GM19240 (cell line): ENCODE data around the gene PSMA5.
"Not testable (repeated sequence)": the region's sequence is repeated elsewhere in the genome, so short reads cannot be mapped to it uniquely, and the experiment has no call there.

Source experiments
- DNase-seq: peaks from one replicate; pipeline ENCODE4 v3.0.0; 2011; ENCODE audit warnings: low spot score; ENCODE audit not compliant: insufficient read length

Gene PSMA5

DNA sequence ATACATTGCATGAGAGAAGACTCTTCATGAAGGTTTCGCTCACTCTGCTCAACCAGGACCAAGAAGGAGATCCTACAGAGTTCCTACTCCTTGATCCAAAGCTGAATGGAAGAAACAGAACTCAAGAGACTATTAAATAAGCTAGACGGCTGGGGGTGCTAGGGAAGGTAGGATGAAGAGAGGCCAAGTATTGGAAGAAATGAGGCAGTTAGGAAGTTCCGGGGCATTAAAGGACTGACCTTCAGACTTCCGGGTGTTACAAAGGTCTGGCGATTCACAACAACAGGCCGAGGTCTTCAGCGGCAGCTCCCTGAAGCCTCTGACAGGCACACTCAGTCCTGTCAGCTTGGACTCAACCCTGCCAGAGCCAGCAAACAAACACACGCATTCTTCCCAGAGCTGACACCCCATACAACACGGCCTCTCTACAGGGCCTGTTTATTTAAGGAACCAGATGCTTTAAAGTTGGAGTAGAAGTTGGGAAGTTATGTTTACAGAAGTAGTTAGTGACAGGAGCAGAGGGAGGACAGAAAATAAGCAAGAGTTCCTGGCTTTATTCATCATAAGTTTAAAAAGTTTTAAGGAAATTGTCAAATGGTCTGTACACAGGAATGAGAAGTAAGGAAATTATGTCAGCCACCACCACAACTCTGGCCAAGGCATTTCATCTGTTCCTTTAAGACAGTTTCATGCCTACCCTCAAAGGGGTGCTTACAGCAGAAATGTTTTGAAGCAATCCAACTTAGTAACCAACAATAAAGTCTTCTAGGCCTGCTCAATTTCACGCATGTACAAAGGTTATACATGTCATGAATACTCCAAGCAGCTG lies 33.2 kb downstream of the PSMA5 start:
- no peak for DNase-seq

DNA sequence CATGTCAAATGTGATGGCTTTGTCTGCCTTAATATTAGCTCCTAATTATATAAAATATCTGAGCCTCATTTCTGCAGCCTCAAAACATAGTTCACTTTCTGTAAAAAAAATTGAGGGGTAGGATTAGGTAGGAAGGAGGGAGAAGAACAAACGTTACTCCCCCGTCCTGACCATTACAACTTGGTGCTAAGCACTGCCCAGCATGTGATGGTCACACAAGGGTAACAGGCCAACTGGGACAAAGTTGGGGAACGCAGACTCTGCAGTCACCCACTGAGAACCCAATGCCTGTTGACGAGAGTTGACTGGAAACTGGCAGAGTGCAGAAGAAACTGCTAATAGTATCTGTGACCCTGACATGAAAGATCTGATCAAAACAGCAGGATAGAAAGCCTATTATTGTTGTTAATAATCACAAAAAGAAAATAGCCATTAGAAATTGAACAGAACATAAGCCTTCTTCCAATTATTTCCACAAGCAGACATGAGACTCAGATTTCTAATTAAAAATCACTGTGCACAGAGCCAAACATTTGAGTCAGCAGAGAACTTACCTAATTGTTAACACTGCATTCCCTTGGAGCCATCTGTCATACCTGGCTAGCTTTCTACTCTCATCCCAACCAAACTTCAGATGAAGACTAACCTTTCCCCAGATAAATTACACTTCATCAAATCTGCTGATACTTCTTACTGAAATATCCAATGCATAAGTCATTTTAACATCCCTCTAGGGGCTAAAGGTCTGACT lies 34.0 kb downstream of the PSMA5 start:
- no peak for DNase-seq

DNA sequence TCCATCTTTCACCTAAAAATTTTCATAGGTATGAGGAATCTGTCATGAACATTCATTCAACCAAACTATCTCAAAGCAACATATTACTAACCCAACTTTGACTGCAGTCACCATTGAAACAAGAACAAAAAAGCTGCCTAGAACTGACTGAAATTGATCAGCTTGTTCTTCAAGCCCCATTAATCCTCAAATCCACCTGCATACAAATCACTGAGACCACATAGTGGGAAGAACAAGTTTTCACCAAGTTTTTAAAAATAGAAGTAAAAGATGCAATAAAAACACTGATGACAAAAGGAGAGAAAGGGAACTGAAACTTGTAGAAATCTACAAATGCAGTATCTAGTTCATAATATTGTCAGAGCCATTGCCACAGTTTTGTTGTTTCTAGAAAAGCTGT lies 34.6 kb downstream of the PSMA5 start:
- no peak for DNase-seq

DNA sequence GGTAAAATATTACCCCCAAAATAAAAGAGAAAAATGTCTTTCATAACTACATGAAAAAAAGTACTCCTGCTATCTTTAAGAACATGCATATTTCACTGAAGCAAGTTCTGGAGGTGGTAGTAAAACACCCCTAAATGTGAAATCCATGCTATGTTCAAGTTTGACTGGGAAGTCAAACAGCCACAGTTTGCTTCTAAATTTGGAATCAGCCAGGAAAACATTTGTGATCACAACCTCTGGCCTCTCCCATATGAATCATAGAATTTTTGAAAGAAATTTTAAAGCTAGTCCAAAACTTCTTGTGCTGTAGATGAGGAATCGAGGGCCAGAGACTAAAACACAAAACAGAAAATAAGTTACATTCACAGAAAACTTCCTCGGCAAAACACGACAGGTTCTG lies 35.1 kb downstream of the PSMA5 start:
- no peak for DNase-seq

DNA sequence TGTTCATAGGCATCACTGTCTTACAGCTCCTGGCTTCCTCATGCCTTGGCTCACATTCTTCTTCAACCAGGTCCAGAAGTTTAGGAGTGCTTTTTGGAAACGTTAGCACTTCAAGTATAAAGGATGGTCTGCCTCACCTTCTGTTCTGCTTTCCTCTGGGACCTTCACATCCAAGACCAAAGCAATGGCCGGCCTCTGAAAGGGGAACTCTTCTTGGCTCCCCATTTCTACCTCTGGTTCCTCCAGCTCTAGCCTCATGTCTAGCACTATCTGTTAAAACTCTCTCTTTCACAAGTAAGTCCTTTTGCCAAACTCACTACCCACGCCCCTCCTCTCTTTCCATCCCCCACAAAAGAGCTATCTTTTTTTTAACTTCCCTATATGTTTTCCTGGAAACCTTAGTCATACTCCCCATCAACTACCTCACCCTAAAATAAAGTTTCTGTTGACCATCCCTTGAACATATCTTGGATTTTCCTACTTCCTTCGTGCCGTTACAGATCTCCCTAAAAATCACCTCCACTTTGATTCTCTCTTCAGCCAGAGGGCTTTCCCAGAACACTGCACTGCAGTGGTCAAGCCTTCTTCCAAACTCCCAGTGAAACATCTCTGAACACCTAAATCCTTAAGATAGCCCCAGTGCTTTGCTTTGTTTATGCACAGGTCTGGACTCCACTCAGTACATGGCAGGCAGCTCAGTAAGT lies 36.5 kb downstream of the PSMA5 start:
- no peak for DNase-seq

DNA sequence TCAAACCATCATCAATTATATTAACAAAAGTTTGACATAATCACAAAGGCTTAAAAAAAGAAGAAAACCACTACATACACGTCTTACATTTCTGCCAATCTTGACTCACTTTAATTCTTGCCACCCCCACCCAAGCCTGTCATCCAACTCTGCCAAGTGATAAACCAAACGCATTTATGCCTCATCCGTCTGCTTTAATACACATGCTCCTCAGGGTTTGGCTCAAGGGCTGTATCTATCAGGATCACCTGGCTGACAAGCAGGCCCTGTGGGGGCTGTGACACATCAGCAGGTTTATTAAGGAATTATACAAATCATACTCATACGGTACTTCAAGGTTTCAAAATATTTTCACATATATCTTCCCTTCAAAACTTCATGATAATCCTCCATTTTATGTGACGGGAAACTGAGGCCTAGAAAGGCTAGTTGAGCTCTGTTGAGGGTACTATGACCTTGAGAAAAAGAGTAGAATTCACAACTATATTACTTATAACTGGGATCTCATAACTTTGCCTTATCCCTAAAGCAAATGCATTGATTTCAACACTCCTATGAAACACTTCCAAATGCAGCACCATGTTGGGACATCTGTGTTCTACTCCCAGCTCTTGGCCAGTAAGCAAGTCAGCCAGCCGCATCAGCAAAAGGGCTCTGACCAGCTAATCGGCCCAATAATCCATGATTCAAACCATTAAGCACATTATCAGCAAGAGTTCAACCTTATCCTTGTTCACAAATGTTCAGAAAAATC lies 37.2 kb downstream of the PSMA5 start:
- no peak for DNase-seq

DNA sequence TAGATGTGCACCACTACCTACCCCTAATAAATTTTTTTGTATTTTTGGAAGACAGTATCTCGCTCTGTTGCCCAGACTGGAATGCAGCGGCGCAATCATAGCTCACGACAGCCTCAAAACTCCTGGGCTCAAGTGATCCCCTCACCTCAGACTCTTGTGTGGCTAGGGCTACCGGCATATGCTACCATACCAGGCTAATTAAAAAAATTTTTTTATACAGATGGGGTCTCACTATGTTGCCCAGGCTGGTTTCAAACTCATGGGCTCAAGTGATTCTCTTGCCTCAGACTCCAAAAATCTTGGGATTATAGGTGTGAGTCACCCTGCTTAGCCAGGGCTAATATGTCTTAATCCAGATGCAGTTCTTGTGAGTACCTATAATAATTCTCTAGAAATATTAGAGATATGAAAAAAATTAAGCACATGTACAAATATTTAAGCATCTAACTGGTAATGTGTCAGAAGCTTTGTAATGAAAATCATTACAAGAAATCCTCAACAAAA lies 38.0 kb downstream of the PSMA5 start:
- DNase-seq, result no peak

DNA sequence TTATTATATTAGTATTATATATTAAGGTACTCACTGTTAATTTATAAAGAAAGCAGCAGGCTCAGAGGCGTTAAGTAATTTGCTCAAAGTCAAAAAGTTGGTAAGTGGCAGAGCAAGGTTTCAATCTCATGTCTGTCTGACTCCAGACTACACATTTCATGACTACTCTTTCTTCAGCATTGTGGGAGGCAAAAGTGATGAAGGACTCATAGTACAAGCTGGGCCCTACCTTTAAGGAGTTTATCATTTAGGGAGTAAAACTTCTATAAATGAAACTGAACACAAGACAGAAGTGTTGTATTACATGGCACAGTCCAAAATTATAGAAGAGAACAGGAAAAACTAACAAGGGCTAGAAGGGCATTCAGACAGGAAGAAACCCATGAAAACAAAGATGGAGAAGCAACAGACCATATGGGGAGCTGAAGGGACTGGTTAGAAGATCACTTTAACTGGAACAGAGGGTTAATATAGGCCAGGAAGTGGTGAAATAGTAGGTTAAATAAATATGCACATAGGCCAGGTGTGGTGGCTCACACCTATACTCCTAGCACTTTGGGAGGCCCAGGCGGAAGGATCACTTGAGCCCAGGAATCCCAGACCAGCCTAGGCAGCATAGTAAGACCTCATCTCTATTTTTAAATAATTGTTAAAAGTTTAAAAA lies 40.1 kb downstream of the PSMA5 start:
- no peak for DNase-seq

DNA sequence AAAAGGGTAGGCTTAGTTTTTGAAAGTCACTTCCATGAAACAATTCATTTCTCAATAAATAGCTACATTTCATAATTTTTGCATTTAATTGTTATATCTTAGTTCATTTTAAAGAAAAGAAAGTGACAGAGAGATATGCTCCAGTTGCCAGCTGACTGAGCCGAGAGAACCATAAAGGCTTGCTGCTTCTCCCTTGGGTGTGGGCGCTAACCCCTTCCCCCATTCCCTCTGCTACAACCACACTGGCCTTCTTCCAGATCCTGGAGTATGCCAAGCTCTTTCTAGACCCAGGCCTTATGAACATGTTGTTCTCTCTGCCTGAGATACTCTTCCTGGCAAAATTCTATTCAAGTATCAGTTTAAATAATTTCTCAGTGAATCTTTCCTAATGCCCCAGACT lies 40.8 kb downstream of the PSMA5 start:
- DNase-seq, result no peak

DNA sequence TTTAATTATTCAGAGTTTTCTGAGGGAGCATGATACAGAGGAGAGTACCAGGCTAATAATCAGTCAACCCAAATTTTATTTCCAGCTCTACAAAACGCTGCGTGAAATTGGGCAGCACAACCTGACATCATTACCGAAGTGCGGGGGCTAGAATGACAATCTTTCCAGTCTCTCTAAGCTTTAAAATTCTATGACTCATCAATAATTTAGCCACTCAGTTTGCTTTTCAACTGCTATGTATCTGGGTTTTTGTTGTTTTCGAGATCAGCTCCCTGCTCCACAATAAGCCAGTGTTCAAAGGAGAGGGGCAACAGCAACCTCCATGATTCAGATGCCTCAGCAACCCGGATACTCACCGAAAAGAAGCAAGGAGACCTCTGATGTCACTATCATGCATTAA lies 42.4 kb downstream of the PSMA5 start:
- no peak for DNase-seq

DNA sequence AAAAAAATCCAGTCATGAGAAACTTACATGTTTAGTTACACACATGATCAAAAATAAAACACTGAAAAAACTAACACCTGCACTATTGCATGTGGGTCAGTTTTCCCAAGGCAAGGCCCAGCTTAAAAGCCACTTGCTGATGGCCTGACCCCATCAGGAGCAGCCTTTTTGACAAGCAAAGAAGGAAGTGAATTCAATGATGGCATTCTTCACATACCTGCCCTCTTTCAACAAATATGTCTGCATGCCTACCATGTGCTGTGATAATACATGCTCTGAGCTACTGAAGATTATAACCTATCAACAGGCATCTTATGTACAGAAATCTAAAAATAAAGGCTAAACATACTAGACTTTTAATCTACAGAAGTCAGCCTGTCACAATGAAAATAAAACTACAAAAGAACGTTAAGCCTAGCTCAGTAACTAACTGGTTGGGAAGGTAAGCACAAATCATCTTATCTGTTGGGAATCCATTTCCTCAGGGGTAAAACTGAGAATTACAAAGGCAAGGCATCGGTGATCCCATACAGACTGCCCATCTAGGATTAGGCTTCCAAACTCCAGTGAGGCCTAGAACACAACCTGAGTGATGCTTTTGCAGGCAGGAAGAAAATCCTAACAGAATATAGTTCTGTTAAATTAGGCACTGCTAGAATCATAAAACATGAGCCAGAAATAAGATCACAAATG lies 43.0 kb downstream of the PSMA5 start:
- DNase-seq, result no peak

DNA sequence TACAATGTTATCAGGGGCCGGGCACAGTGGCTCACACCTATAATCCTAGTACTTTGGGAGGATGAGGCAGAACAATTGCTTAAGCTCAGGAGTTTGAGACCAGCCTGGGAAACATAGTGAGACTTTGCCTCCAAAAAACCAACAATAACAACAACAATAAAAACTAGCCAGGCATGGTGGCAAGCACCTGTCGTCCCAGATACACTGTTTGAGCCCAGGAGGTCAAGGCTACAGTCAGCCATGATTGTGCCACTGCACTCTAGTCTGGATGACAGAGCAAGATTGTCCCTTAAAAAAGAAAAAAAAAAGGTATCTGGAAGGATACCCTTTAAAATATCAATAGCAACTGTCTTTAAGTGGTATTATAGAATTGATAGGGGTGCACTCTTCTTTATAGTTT lies 44.7 kb downstream of the PSMA5 start:
- no peak for DNase-seq

DNA sequence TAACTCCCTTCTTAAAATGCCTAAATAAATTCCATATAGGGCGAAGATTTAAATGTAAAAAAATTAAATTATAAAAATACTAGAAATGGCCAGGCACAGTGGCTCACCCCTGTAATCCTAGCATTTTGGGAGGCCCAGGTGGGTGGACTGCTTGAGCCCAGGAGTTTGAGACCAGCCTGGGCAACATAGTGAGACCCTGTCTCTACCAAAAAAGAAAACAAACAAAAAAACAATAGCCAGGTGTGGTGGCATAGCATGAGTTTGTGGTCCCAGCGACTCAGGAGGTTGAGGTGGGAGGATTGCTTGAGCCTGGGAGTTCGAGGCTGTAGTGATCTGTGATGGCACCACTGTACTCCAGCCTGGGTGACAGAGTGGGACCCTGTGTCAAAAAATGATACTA lies 46.3 kb downstream of the PSMA5 start:
- no peak for DNase-seq

DNA sequence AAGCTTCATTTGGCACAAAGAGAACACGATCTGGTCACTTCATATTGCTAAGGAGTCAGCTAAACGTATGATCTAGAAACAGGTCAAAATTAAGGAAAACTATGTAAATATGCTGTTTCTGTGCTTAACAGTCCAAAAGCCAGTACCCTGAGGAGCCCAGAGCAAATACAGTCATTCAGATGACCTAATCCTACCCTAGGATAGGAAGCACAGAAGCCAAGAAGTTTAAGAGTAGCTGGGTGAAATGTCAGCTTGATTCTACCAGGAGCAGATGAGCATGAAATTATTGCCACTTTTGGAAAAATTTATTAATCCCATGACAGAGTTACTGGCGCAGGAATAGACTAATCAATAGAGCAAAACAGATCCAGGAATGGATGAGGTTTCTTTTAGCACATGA lies 46.8 kb downstream of the PSMA5 start:
- no peak for DNase-seq

DNA sequence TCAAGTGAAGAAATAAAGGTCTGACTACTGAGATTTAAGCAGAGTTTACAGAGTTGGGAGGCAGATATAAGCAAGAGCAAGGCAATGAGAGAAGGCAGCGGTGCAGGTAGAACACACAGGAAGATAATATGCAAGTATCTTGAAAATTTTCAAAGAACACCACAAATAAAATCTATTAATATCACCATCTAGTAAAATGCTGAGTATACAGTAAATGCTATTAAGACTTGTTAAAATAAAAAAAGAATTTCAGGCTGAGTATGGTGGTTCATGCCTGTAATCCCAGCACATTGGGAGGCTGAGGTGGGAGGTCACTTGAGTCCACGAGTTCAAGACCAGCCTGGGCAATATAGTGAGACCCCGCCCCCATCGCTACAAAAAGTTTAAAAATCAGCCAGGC lies 48.5 kb downstream of the PSMA5 start:
- DNase-seq, result no peak

DNA sequence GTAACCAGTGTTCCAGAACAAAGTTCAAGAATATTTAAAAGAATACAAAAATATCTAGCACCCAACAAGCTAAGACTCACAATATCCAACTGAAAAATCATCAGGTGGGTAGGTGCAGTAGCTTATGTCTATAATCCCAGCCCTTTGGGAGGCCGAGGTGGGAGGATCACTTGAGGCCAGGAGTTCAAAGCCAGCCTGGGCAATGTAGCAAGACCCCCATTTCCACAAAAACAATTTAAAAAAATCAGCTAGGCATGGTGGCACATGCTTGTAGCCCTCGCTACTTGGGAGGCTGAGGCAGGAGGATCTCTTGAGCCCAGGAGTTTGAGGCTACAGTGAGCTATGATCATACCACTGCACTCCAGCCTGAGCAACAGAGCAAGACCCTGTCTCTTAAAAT lies 52.6 kb downstream of the PSMA5 start:
- not testable (repeated sequence) for DNase-seq

DNA sequence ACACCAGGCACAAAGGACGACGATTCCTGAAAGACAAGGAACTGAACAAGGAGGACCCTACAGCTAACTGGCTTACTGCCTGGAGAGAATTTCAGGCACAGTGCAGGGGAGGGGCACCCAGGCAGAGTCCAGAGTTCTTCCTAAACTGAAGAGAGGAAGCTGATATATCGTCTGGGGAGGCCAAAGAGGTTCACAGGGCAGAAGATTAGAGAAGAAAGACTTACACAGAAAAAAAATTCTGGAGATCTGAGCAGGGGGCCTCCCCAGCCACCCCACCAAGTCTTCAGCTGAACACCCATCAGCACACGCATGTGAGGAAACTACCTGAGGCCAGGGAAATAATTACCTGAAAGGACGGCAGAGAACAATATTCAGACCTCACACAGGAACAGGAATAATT lies 53.1 kb downstream of the PSMA5 start:
- DNase-seq, result no peak

DNA sequence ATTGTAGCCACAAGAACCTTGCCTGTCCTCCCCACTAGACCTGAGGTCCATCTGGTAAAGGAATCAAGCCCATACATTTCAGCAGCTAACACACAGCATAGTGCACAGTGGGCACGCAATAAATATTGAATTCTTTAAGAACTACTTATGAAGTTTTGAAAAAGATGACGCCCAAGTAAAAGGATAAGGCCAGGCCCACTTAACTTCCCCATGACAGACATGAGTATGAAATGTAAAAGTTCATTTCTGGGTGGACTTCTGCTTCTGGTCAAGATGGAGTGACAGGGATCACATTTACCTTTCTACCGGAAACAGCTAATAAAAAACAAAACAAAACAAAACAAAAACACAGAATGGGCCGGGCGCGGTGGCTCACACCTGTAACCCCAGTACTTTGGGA lies 54.0 kb downstream of the PSMA5 start:
- no peak for DNase-seq

DNA sequence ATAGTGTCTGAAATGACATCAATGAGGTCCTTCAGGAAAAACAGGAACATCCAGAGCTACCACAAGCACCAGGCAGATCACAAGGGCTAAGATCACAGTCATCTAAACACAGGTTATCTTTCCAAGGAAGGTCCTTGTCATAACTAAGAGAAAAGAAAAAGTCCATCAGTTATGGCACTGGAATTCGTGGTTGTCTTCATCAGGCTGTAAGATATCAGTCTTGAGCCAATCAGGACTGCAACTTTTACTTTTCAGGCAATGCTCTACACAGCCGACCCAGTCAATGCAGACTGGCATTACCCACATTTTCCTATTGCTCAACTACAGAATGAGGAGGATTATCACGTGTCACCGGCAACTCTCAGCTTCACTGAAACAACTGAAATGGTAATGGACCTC lies 54.9 kb downstream of the PSMA5 start:
- no peak for DNase-seq

DNA sequence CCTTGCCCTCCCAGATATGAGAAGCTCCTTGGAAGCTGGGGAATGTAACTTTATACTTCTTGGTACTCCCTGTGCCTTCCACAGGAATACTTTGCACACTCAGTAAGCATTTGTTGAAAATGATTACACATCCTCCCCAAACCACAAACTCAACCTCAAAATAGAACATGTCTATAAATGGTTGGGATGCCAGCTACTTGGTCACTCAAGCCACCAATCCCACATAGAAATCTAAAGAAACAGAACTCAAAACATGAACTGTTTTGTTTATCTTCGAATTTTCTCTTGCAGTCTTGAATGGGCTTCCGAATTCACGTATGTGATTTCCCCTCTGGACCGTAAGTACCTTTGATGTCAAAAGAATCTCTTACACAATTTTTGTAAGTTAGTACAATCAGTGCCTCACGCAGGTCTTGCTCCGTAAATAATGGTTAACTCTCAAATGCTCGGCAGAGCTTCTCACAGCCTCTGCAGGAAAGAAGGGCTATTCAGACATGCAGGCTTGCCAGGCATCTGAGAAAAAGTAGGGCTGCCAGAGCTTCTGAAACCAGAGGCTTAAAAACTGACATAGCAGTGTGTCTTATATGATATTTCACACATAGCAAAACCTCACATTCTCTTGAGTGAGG lies 55.4 kb downstream of the PSMA5 start:
- no peak for DNase-seq
